HG03060 (cell line): ENCODE data around the gene CDK10.

Source experiments
- ATAC-seq: cut with Tn5 transposase; IDR thresholded peaks from one replicate; pipeline ENCODE4 v1.9.1; 2021; ENCODE audit warnings: low read depth, moderate number of reproducible peaks; ENCODE audit not compliant: unreplicated experiment

Gene CDK10

GRCh38 chr16:89732142-89732917, 45.8 kb downstream of the CDK10 start:
- ATAC-seq = no peak

GRCh38 chr16:89732918-89733242, 46.4 kb downstream of the CDK10 start:
- no peak for ATAC-seq

- no peak for ATAC-seq
Observed at GRCh38 chr16:89733322-89733721, 46.8 kb downstream of the CDK10 start.

- ATAC-seq = no peak
Observed at GRCh38 chr16:89733792-89734191, 47.3 kb downstream of the CDK10 start.

GRCh38 chr16:89736554-89736953, 50.1 kb downstream of the CDK10 start:
- ATAC-seq = no peak

- no peak for ATAC-seq
Observed at GRCh38 chr16:89737341-89738071, 51.0 kb downstream of the CDK10 start.

GRCh38 chr16:89738072-89738377, 51.5 kb downstream of the CDK10 start:
- ATAC-seq = no peak

GRCh38 chr16:89738538-89739317, 52.2 kb downstream of the CDK10 start:
- ATAC-seq = no peak

- ATAC-seq = no peak
Observed at GRCh38 chr16:89739383-89739782, 52.9 kb downstream of the CDK10 start.

GRCh38 chr16:89741342-89742014, 55.0 kb downstream of the CDK10 start:
- ATAC-seq = no peak

GRCh38 chr16:89742948-89743347, 56.5 kb downstream of the CDK10 start:
- ATAC-seq = no peak

- no peak for ATAC-seq
Observed at GRCh38 chr16:89744813-89745212, 58.3 kb downstream of the CDK10 start.
